HAP-1 (cell line): ENCODE data around the gene SPATA16.

Source experiments
- DNase-seq, 2 experiments: peaks; one replicate each; pipeline ENCODE4 v3.0.0-alpha.2; 2016 to 2020; ENCODE audit warnings: low spot score in 2 of 2
- H3K27me3 ChIP-seq: fragments of 250-450 bp; sonication (Bioruptor Pico); 2 replicates; pipeline ENCODE4 v1.5.1; 2020; ENCODE audit warnings: low read depth, mild to moderate bottlenecking, moderate library complexity
- H3K36me3 ChIP-seq: fragments of 250-450 bp; sonication (Bioruptor Pico); replicated peaks from 2 replicates; pipeline ENCODE4 v1.5.1; 2020; ENCODE audit warnings: mild to moderate bottlenecking
- H3K4me1 ChIP-seq: fragments of 250-450 bp; sonication (Bioruptor Pico); 2 replicates; pipeline ENCODE4 v1.5.1; 2020; ENCODE audit warnings: mild to moderate bottlenecking
- H3K4me3 ChIP-seq: fragments of 250-450 bp; sonication (Bioruptor Pico); 2 replicates; pipeline ENCODE4 v1.5.1; 2020; ENCODE audit warnings: mild to moderate bottlenecking, moderate library complexity
- H3K9me3 ChIP-seq: fragments of 250-450 bp; sonication (Bioruptor Pico); 2 replicates; pipeline ENCODE4 v1.5.1; 2020; ENCODE audit warnings: mild to moderate bottlenecking, moderate library complexity
- in situ Hi-C: fragments of 300-500 bp; cut with MboI; formaldehyde crosslinking; loops from 3 replicates; pipeline ENCODE4 v1.14.3; 2020; ENCODE audit warnings: low sequenced_read_pairs, inconsistent platforms, mixed read lengths

The SPATA16 gene

DNA sequence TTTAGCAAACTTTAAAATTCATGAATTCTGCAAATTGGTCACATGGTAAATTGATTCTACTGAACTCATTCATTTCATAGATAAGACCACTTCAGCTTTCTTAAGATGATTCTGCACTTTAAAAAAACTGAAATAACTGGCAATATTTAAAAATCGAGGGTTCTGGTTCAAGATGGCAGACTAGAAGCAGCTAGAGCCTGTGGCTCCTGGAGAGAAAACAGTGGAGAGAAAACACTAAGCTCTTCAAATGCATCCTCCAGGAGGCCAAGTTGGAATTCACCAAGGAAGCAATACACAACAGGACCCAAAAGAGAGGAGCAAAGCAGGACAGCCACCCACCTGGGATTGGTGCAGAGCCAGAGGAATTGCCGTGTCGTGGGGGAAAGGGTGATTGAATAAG lies 132.1 kb downstream of the SPATA16 start:
- Histone ChIP-seq H3K4me1 (no peaks in the 10 kb centered on the region), H3K9me3 (no peaks in the 10 kb centered on the region), H3K27me3 (no peaks in the 10 kb centered on the region), H3K36me3 (no peaks in the 10 kb centered on the region), H3K4me3 (no peak overlapping the region)
- in situ Hi-C loops: no loop called here
- no peak for DNase-seq

DNA sequence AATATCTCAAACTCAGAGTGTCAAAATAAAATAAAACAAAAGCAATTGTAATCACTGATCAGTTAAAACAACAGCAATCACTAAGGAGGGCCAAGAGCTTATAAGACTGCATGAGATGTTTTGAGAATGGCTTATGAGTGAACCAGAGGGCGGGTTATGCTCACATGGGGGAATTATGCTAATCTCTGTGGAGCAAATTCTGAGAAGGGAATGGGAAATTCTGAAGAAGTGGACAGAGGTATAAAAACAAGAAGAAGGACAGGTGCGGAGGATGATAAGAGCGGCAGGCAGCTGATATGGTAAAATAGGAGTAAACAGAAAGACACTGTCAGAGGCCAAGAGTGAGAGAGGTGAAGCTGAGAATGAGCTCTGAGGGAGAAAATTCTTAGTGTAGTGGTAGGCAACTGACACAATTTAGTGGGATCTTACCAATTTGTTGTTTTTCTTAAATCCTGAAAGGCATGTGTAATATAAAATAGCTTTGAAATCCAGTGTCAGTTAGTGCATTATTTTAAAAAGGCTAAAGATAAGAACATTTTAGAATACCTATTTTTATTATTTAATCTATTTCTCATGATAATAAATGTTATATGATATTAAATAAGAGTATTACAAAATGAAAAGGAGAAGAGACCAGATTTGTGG lies 133.8 kb downstream of the SPATA16 start:
- Histone ChIP-seq H3K36me3 (no peaks in the 10 kb centered on the region), H3K9me3 (no peaks in the 10 kb centered on the region), H3K4me1 (no peaks in the 10 kb centered on the region), H3K27me3 (no peaks in the 10 kb centered on the region), H3K4me3 (no peak overlapping the region)
- in situ Hi-C loops: no loop called here
- no peak for DNase-seq

DNA sequence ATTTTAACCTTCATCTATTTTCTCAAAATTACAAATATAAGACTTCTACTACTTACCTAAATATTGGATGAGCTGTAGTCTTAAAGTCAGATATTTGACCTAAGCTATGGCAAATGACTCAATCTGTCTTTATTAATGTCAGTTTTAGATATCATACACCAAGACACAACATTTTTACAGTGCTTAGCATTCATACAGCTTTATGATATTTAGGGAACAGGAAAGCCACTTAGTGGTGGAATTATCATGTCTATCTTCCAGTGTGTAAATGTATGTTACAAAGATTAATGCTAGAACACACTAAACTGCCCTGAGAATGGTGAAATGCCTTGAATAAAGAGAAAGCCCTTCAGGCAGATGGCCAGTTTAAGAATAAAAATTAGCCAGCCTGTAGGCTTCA lies 135.0 kb downstream of the SPATA16 start:
- Histone ChIP-seq H3K9me3 (no peaks in the 10 kb centered on the region), H3K4me3 (no peak overlapping the region), H3K27me3 (no peaks in the 10 kb centered on the region), H3K4me1 (no peaks in the 10 kb centered on the region), H3K36me3 (no peaks in the 10 kb centered on the region)
- in situ Hi-C loops: no loop called here
- no peak for DNase-seq

DNA sequence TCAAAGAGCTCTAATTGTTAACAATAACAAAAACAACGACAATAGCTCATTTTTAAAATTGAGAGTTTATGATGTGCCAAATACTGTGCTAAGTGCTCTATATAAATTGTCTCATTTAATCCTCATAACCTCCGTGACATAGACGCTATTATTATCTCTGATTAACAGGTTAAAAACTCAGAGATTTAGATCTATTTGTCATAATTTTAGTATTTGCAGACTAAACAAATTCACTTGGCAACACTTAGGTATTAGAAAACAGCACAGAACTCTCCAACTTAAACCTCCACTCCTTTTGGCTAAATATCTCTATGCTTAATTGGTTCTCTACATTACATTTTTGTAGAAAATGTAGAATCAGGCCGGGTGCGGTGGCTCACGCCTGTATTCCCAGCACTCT lies 136.4 kb downstream of the SPATA16 start:
- in situ Hi-C loops: no loop called here
- no peak overlapping the region for H3K4me3 ChIP-seq
- no peaks in the 10 kb centered on the region for H3K4me1 ChIP-seq
- H3K36me3 ChIP-seq: no peaks in the 10 kb centered on the region
- H3K27me3 ChIP-seq: no peaks in the 10 kb centered on the region
- no peak for DNase-seq
- H3K9me3 ChIP-seq: no peaks in the 10 kb centered on the region

DNA sequence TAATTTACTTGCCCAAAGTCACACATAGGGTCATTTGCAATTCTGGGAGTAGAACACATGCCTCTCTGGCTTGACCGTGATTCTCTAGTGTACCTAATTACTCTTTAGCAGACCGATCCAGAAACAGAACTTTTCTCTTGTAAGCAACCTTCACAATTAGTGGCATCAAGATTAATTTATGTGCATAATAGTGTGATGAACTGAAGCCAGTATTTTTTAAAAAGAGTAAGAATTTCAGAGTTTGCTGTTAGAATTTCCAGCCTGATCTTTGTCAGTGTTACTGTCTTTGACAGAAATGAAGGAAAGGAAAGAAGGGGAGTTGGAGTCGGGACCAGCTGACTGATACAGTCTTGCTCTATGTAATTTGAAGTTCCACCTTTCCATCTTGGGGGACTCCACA lies 137.1 kb downstream of the SPATA16 start:
- Histone ChIP-seq H3K27me3 (no peaks in the 10 kb centered on the region), H3K4me1 (no peaks in the 10 kb centered on the region), H3K36me3 (no peaks in the 10 kb centered on the region), H3K4me3 (no peak overlapping the region), H3K9me3 (no peaks in the 10 kb centered on the region)
- in situ Hi-C loops: no loop called here
- no peak for DNase-seq

DNA sequence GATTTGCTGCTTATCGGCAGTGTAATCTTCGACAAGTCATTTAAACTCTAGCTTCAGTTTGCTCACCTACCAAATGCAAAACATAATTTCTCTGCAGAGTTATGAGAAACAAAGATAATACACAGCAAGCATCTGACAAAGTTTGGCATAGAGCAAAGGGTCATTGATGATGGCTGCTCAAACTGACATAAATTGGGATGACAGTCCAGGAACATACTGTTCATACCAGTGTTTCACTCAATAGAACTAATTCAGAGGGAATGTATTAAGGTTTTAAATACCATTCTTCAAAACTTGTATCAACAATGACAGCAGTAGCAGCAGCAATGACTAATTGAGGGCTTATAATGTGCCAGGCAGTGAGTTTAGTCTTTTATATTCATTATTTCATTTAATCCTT lies 137.6 kb downstream of the SPATA16 start:
- no peaks in the 10 kb centered on the region for H3K36me3 ChIP-seq
- no peak overlapping the region for H3K4me3 ChIP-seq
- DNase-seq: no peak
- H3K4me1 ChIP-seq: no peaks in the 10 kb centered on the region
- no peaks in the 10 kb centered on the region for H3K27me3 ChIP-seq
- H3K9me3 ChIP-seq: no peaks in the 10 kb centered on the region
- in situ Hi-C loops: no loop called here

DNA sequence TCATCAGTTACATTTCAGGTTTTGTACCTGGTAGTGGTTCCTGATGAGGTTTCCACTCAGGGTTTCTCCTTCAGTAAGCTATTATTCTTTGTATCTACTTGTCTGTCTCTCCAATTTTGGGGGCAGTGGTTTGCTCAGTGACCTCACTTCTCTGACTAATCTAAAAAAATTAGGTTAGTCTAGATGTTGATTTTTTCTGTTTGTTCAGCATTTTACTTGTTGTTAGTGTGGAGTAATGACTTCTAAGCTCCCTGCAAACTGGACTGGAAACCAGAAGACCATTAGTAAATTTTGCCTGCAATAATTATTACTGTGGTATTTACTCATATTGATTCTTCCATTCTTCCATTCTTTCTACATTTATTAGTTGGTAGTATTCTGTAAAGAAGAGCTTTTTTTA lies 139.4 kb downstream of the SPATA16 start:
- Histone ChIP-seq H3K4me1 (no peaks in the 10 kb centered on the region; the same call in 1 of the 2 replicates), H3K36me3 (no peaks in the 10 kb centered on the region), H3K9me3 (no peaks in the 10 kb centered on the region), H3K27me3 (no peaks in the 10 kb centered on the region), H3K4me3 (no peak overlapping the region)
- no peak for DNase-seq
- in situ Hi-C loops: no loop called here

DNA sequence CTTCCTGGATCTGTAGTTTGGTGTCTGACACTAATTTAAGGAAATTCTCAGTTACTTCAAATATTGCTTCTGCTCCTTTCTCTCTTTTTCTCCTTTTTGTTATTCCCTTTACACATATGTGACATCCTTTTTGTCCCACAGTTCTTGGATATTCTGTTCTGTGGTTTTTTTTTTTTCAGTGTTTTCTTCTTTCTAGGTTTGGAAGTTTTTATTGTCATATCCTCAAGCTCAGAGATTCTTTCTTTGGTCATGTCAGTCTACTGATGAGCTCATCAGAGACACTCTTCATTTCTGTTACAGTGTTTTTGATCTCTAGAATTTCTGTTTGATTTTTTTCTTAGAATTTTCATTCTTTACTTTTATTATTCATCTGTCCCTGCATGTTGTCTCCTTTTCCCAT lies 140.5 kb downstream of the SPATA16 start:
- Histone ChIP-seq H3K4me1 (no peaks in the 10 kb centered on the region; the same call in 1 of the 2 replicates), H3K4me3 (no peak overlapping the region), H3K27me3 (no peaks in the 10 kb centered on the region), H3K36me3 (no peaks in the 10 kb centered on the region), H3K9me3 (no peaks in the 10 kb centered on the region)
- no peak for DNase-seq
- in situ Hi-C loops: no loop called here

DNA sequence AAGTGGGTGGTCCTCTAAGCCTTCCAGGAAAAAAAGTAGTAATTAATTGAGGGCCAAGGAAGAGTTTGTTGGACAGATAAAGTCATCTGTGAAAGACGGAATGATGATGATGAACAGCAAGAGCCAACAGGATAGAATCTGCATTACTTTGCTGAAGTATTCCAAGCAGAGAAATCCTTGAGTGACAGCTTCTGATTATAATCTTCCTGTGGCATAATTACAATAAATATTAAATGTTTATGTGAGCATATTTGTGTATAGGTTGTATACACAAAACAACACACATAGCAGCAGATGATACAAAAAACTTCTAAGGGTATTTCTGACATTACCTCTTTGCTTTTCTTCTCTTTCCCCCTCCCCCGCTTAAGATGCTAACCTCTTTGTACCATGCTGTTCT lies 147.6 kb downstream of the SPATA16 start:
- no peak for DNase-seq
- H3K9me3 ChIP-seq: no peaks in the 10 kb centered on the region
- in situ Hi-C loops: no loop called here
- no peaks in the 10 kb centered on the region for H3K36me3 ChIP-seq
- no peaks in the 10 kb centered on the region; the same call in 1 of the 2 replicates for H3K4me1 ChIP-seq
- no peak overlapping the region for H3K4me3 ChIP-seq
- no peaks in the 10 kb centered on the region for H3K27me3 ChIP-seq

DNA sequence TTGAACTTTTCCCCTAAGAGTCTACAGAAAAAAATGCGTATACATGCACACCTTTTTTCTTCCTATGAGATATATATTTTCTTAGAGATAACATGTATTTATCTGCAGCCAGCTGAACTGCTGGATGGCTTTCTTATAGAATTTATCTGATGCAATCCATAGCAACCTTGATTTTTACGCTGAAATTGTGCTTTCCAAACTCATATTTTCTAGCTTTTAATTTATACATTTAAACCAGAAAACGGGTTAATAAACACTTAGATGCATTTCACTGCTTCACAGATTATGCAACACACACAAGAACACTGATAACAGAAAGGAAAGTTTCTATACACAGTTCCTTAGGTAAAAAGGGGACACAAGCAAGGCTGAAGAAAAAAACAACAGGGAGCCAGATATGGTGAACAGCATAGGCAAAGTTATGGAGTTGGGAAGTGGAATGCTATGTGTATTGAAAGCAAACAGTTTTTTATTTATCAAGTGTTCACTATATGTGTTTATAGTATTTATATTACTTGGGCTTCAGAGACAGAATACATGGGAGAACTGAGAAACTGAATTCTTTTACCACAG lies 149.5 kb downstream of the SPATA16 start:
- H3K4me3 ChIP-seq: no peak overlapping the region
- no peaks in the 10 kb centered on the region for H3K4me1 ChIP-seq
- no peaks in the 10 kb centered on the region for H3K9me3 ChIP-seq
- H3K36me3 ChIP-seq: no peaks in the 10 kb centered on the region
- in situ Hi-C loops: no loop called here
- no peak for DNase-seq
- H3K27me3 ChIP-seq: no peaks in the 10 kb centered on the region

DNA sequence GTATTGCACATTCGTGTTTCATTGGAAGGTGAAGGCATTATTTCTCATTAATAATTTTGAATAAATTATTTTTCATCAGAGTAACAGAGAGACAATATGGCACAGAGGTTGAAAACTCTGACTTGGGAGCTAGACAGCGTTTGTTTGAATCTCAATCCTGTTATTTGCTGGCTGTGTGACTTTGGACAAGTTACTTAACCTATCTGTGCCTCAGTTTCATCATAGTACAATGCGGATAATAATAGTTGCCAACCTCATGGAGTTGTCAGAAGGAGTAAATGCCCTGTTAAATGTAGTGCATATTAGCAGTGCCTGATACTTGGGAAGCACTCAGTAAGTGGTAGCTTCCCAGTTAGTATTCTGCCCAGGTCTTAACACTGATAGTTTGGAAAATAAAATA lies 151.7 kb downstream of the SPATA16 start:
- Histone ChIP-seq H3K4me3 (no peak overlapping the region), H3K36me3 (no peaks in the 10 kb centered on the region), H3K9me3 (no peaks in the 10 kb centered on the region), H3K4me1 (no peaks in the 10 kb centered on the region), H3K27me3 (no peaks in the 10 kb centered on the region)
- in situ Hi-C loops: no loop called here
- DNase-seq: no peak

DNA sequence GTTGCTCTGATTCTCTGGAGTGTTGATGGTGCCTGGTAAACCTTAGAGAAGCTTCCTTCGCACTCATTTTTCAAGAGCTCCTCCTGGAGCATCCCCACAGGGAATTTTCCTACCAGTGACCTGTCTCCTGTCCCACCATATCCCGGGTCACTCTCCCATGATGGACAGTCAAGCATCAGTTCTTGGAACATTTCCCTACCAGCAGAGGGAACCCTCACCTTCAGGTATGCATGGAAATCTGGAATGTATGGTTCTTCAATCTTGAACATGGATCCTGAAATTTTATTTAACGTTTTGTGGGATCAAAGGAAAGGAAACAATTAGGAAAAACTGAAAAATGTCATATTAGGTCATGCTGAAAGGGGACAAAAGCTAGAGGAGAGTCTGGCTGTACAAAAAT lies 153.8 kb downstream of the SPATA16 start:
- no peaks in the 10 kb centered on the region for H3K4me1 ChIP-seq
- no peaks in the 10 kb centered on the region for H3K36me3 ChIP-seq
- H3K27me3 ChIP-seq: no peaks in the 10 kb centered on the region
- peak; percentile 10 to 40 for DNase-seq
- no peak overlapping the region for H3K4me3 ChIP-seq
- in situ Hi-C loops: no loop called here
- H3K9me3 ChIP-seq: no peaks in the 10 kb centered on the region

DNA sequence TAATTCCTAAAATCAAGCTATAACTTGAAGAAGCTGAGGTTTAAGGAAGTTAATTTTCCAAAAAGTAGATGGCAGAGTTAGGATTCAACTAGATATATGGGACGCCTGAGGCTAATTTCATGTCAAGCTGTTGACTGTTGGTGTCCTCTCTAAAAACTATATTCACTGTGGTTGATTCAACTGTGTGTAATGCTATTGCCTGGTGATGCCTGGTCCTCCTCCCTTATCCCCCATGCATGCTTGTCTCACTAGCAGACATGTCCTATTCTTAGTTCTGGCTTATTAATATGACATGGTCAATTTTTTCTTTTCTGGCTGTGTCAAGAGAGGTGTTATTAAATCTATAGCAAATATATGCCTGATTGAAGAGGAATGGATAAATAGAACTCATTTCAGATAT lies 156.1 kb downstream of the SPATA16 start:
- H3K4me1 ChIP-seq: no peaks in the 10 kb centered on the region
- H3K9me3 ChIP-seq: no peaks in the 10 kb centered on the region
- no peaks in the 10 kb centered on the region for H3K36me3 ChIP-seq
- no peaks in the 10 kb centered on the region for H3K27me3 ChIP-seq
- no peak for DNase-seq
- in situ Hi-C loops: no loop called here
- H3K4me3 ChIP-seq: no peak overlapping the region

DNA sequence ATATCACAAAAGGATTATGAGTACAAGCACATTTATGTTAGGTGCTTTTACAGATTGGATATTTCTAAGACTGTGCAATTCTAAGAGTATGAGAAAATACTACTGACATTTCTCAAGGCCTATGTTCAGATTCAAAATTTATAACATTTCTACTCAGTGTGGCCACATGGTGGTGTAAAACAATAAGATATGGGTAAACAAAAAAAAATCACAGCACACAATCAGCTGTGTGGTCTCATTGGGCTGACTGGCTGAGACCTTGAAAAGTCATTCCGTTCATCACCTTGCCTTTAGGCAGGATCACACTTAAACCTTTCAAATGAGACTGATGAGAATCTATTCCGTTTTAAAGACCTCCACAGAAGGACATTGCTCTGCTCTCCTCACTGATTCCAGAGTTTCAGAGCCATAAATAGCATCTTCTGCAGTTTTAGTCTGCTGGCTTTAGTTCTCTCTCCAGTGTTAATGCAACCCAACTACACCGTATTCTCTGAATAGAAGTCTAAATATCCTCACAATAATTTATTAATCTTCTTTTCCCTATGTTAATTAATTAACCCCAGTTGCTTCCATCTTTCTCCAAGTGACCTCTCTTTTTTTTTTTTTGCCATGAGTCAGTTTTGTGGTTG lies 158.2 kb downstream of the SPATA16 start:
- Histone ChIP-seq H3K4me3 (no peak overlapping the region), H3K27me3 (no peaks in the 10 kb centered on the region), H3K36me3 (no peaks in the 10 kb centered on the region), H3K9me3 (no peaks in the 10 kb centered on the region), H3K4me1 (no peaks in the 10 kb centered on the region)
- in situ Hi-C loops: no loop called here
- DNase-seq: peak in 1 of 2 experiments; percentile 18
